Left lung (tissue), 10 donors: ENCODE results near the gene MERTK. TPM values are rescaled to one million over a fixed set of nuclear protein-coding genes. Genes with fewer than 3 reads are reported as not detected.

Experiments used
- ATAC-seq: fragments of 200-7000 bp; cut with Tn5 transposase; one replicate; pipeline ENCODE4 v1.9.1; 2020; ENCODE audit warnings: moderate library complexity
- DNase-seq, 4 donors: peaks; one replicate each; pipeline ENCODE4 v3.0.0-alpha.2; 2013 to 2020
- H3K27ac ChIP-seq, 2 donors: fragments of 200-600 bp; sonication (generic) in 1 of 2; one replicate each; pipeline versions ENCODE4 v1.5.0 to v1.8.0; 2020 to 2021
- H3K27me3 ChIP-seq, 2 donors: fragments of 200-600 bp; sonication (generic) in 1 of 2; one replicate each; pipeline versions ENCODE4 v1.5.0 to v1.8.0; 2020 to 2021
- H3K36me3 ChIP-seq, 2 donors: fragments of 200-600 bp; sonication (generic) in 1 of 2; one replicate each; pipeline versions ENCODE4 v1.5.0 to v1.8.0; 2020 to 2021
- H3K4me1 ChIP-seq, 2 donors: fragments of 200-600 bp; one replicate each; pipeline ENCODE4 v1.8.0; 2021
- H3K4me3 ChIP-seq, 2 donors: fragments of 200-600 bp; sonication (generic) in 1 of 2; one replicate each; pipeline versions ENCODE4 v1.5.0 to v1.8.0; 2020 to 2021; ENCODE audit warnings: mild to moderate bottlenecking in 1 of 2
- H3K9me3 ChIP-seq, 2 donors: fragments of 200-600 bp; sonication (generic) in 1 of 2; one replicate each; pipeline versions ENCODE4 v1.5.0 to v1.8.0; 2020 to 2021
- CTCF ChIP-seq, 2 donors: fragments of 200-600 bp; sonication (generic) in 1 of 2; IDR thresholded peaks; one replicate each; pipeline versions ENCODE4 v1.5.0 to v1.8.0; 2021; ENCODE audit warnings: antibody characterized with exemption in 2 of 2
- intact Hi-C, 2 donors: fragments of 100-400 bp; cut with DNase I; formaldehyde crosslinking; loops; one replicate each; pipeline versions ENCODE4 v1.11.2 to v1.14.2; 2022
- polyA plus RNA-seq, 6 donors: library from polyadenylated mRNA; unstranded; fragments of 120-200 nt; gene quantifications; one replicate each; pipeline ENCODE4 v1.2.1, GENCODE V29; 2013; ENCODE audit not compliant: insufficient read length in 6 of 6
- total RNA-seq, 2 donors: library from RNA; stranded (reverse); fragmentation: NEBNext Ultra II Directional; extraction: Animal tissue kit (Norgen Biotek cat#: 25700); gene quantifications; one replicate each; pipeline ENCODE4 v1.2.1, GENCODE V29; 2021
- donor health status: DM: no; HTN: yes; CAD: no.
- donor health status: DM: no; HTN: no; CAD: no.

The MERTK gene
- total and polyA plus RNA-seq, 8 donors = 15.3 to 42.8 (median 19.8) TPM

GRCh38 chr2:112001136-112001715, 102.8 kb downstream of the MERTK start:
- H3K27ac ChIP-seq = peak overlapping the region; percentile 13 to 71
- H3K27me3 ChIP-seq = no peaks in the 10 kb centered on the region
- no peak for TF ChIP-seq CTCF (IDR thresholded peaks at IDR 0.05)
- intact Hi-C loops = no loop called here
- DNase-seq = peak in 2 of 4 donors; percentile 16 to 28
- peaks cover 0 to 56% of the 10 kb centered on the region in 2 donors for H3K4me1 ChIP-seq
- no peaks in the 10 kb centered on the region for H3K9me3 ChIP-seq
- peaks cover 0 to 37% of the 10 kb centered on the region in 2 donors for H3K36me3 ChIP-seq
- H3K4me3 ChIP-seq = no peak overlapping the region
- peak; percentile 51 for ATAC-seq

- H3K27ac ChIP-seq = peak overlapping the region; percentile 13 to 71
- no peak overlapping the region for H3K4me3 ChIP-seq
- no peaks in the 10 kb centered on the region for H3K9me3 ChIP-seq
- ATAC-seq (no peak), DNase-seq (no peak)
- no peak for TF ChIP-seq CTCF (IDR thresholded peaks at IDR 0.05)
- H3K36me3 ChIP-seq = peaks cover 0 to 37% of the 10 kb centered on the region in 2 donors
- peaks cover 0 to 64% of the 10 kb centered on the region in 2 donors for H3K4me1 ChIP-seq
- intact Hi-C loops = no loop called here
- H3K27me3 ChIP-seq = no peaks in the 10 kb centered on the region
Measured at GRCh38 chr2:112001942-112002341, 103.5 kb downstream of the MERTK start.

- Histone ChIP-seq H3K27me3 (no peaks in the 10 kb centered on the region), H3K9me3 (no peaks in the 10 kb centered on the region), H3K36me3 (peaks cover 0 to 40% of the 10 kb centered on the region in 2 donors), H3K4me3 (no peak overlapping the region), H3K27ac (peak overlapping the region in 1 of 2 donors; percentile 88), H3K4me1 (peaks cover 0 to 70% of the 10 kb centered on the region in 2 donors)
- intact Hi-C loops = no loop called here
- TF ChIP-seq CTCF (IDR thresholded peaks at IDR 0.05) = no peak
- ATAC-seq (no peak), DNase-seq (no peak)
Measured at GRCh38 chr2:112003576-112004252, 105.3 kb downstream of the MERTK start.

GRCh38 chr2:112004253-112004645, 105.8 kb downstream of the MERTK start:
- intact Hi-C loops = no loop called here
- H3K4me3 ChIP-seq = no peak overlapping the region
- H3K27ac ChIP-seq = peak overlapping the region in 1 of 2 donors; percentile 88
- no peaks in the 10 kb centered on the region for H3K27me3 ChIP-seq
- peaks cover 0 to 70% of the 10 kb centered on the region in 2 donors for H3K4me1 ChIP-seq
- DNase-seq (peak in 2 of 4 donors; percentile 86 to 91), ATAC-seq (peak; percentile 74)
- no peaks in the 10 kb centered on the region for H3K9me3 ChIP-seq
- TF ChIP-seq CTCF (IDR thresholded peaks at IDR 0.05) = no peak
- peaks cover 0 to 40% of the 10 kb centered on the region in 2 donors for H3K36me3 ChIP-seq

- DNase-seq = no peak
- intact Hi-C loops = no loop called here
Measured at GRCh38 chr2:112005406-112006075, 107.1 kb downstream of the MERTK start.

More at GRCh38 chr2:112005406-112006075, 107.1 kb downstream of the MERTK start:
- Histone ChIP-seq H3K27me3 (no peaks in the 10 kb centered on the region), H3K9me3 (no peaks in the 10 kb centered on the region), H3K4me3 (no peak overlapping the region), H3K27ac (peak overlapping the region in 1 of 2 donors; percentile 88), H3K4me1 (peaks cover 0 to 74% of the 10 kb centered on the region in 2 donors), H3K36me3 (peaks cover 0 to 44% of the 10 kb centered on the region in 2 donors)
- no peak for ATAC-seq
- TF ChIP-seq CTCF (IDR thresholded peaks at IDR 0.05) = no peak
